KOPT-K1 (cell line): Measurements from ENCODE around the gene ADPRS.

Source experiments
- H3K27ac ChIP-seq: fragments of 200-600 bp; sonication (generic); 2 replicates; pipeline ENCODE4 v1.5.1; 2016; ENCODE audit warnings: antibody characterized with exemption, mild to moderate bottlenecking, low read depth, low read length; ENCODE audit not compliant: poor library complexity, severe bottlenecking
- H3K36me3 ChIP-seq: fragments of 200-600 bp; sonication (generic); 2 replicates; pipeline ENCODE4 v1.5.1; 2017; ENCODE audit warnings: antibody characterized with exemption, mild to moderate bottlenecking, low read length, moderate library complexity; ENCODE audit not compliant: insufficient read depth
- H3K9me3 ChIP-seq: fragments of 200-600 bp; sonication (generic); 2 replicates; pipeline ENCODE4 v1.5.1; 2017; ENCODE audit warnings: antibody characterized with exemption, low read length, mild to moderate bottlenecking; ENCODE audit not compliant: insufficient read depth, poor library complexity, severe bottlenecking

Gene ADPRS

DNA sequence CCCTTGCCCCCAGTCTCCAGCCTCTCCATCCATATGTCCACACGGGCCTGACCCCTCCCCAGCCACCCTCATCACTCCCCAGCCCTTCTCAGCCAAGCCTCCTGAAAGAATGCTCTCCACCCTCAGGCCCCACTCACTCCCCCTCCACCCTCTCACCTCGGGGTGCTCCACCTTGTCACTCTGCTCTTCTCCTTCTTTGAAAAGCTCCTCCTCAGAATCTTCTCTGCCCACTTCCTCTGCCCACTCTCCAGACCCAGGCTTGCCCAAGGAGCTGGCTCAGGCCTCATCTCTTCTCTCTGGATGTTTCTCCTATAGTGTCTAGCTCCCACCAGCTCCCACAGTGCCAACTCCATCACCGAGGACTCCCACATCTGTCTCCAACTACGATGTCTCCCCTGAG is 22.5 kb downstream of the ADPRS start:
- Histone ChIP-seq H3K9me3 (no peaks in the 10 kb centered on the region), H3K27ac (no peak overlapping the region), H3K36me3 (no peaks in the 10 kb centered on the region)

DNA sequence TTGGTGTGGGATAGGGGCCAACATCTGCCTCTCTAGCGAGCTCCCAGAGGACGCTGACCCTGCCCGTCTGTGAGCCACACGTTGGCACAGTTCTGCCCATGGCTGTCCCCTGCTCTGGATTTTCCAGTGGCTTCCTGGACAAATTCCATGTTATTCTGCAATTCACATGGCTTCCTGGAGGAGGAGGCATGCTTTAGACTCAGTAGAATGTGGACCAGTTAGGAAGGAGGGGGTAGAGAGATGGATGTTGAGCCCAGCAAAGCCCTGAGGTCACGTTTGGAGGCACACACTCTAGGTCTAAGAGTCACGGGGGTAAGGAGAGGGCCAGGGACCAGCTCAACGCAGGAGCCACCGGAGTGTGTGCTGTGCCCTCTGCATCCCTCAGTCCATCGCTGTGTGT is 24.1 kb downstream of the ADPRS start:
- Histone ChIP-seq H3K36me3 (no peaks in the 10 kb centered on the region), H3K27ac (no peak overlapping the region), H3K9me3 (no peaks in the 10 kb centered on the region)

DNA sequence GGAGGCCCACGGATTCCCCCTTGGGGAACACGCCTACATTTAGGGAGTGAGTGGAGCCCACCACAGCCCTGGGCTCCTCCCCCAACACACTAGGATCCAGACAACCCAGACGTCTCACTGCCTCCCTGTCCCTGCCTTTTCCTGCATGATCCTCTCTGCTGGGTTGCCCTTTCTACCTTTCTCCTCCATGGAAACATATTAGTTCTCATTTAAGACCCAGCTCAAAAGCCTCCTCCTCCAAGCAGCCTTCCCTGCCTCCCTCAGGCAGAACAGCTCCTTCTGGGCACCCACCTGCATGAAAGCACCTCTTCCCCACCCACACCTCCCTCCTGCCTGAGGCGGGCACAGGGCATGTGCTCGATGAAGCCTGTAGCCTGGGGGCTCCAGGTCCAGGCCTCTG is 25.7 kb downstream of the ADPRS start:
- no peak overlapping the region for H3K27ac ChIP-seq
- H3K36me3 ChIP-seq = no peaks in the 10 kb centered on the region
- no peaks in the 10 kb centered on the region for H3K9me3 ChIP-seq

DNA sequence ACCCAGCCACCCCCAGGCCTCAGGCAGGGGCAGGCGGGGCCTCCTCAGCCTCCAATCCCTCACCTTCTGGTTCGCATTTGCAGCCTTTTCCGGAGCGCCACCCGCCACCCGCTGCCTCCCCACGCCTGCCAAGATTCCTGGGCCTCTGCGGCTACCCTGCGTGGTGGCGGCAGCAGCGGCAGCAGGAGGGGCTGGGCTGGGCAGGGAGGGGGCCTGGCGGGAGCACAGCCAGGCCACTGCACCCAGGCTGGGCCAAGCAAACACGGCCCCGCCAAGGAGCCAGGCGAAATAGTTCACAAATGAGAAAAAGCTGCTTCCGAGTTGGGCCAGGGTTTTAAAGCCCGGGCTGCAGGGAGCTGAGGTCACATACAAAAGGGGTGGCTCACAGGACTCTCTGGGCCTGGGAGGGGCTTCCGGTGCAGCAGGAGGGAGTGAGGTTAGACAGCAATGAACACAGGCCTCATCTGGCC is 26.5 kb downstream of the ADPRS start:
- H3K36me3 ChIP-seq = no peaks in the 10 kb centered on the region
- no peak overlapping the region for H3K27ac ChIP-seq

DNA sequence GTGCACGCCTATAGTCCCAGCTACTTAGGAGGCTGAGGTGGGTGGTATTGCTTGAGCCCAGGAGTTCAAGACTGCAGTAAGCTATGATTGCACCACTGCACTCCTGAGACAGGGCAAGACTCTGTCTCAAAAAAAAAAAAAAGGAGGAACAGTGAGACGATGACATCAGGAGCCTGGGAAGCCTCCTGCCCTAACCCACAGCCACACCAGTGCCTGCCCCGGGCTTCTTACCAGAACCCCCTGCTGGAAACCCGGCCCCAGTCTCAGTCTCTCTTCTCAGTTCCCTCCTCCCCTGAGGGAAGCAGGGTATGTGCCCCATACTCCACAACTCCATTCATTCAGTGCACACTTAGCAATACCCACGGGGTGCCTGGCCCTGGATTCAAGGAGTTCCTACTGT is 27.2 kb downstream of the ADPRS start:
- H3K36me3 ChIP-seq = no peaks in the 10 kb centered on the region
- H3K9me3 ChIP-seq = no peaks in the 10 kb centered on the region
- no peak overlapping the region for H3K27ac ChIP-seq

More for the DNA sequence above, 26.5 kb downstream of the ADPRS start:
- no peaks in the 10 kb centered on the region for H3K9me3 ChIP-seq

DNA sequence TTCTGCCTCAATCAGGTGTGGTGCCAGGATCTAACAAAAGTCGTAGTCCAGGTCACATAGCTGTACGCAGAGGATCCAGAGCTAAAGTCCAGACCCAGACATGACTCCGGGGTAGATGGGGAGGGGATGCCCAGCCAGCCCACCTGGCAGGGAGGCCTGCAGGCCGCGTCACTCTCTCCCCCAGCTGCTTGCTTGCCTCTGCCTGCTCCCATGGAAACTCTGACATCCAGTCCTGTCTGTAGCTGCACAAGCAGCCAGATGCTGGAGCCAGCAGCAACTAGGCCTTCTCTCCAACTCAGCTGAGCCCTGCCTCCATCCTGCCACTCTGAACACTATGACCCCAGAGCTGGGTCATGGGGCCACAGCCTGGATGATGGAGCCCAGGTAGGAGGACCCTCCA is 28.2 kb downstream of the ADPRS start:
- Histone ChIP-seq H3K27ac (no peak overlapping the region), H3K36me3 (no peaks in the 10 kb centered on the region), H3K9me3 (no peaks in the 10 kb centered on the region)

DNA sequence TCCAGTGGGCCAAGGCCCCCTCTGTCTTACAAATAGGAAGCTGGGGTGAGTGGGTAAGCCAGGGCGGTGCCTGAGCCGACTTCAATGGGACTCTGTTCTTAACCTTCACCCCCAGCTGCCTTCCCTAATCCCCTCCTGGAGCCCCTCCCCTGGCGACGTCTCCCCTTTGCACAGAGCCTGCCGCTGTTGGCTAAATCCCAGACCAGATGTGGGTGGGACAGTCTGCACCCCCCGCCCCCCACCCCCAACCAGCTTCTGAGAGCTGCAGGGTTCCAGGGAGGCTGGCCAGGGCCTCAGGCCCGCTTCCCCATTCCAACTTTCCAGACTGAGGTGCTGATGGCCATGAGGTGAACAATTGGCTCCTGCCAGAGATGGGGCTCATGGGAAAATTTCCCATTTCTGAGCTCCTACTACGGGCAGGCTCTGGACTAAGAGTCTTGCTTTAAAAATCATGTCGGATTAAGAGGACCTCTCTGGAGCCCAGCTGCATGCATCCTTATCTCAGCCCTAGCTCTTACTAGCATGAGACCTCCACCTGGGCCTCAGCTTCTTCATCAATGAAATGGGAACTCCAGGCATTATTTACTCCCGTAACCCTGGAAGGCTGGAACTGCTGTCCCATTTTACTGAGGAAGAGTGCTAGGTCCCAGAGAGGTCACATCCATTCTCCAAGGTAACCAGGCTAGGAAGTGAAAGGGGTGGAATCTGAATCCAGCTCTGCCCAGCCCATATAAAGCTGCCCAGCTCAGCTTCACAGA is 29.9 kb downstream of the ADPRS start:
- Histone ChIP-seq H3K27ac (no peak overlapping the region), H3K36me3 (no peaks in the 10 kb centered on the region), H3K9me3 (no peaks in the 10 kb centered on the region)

DNA sequence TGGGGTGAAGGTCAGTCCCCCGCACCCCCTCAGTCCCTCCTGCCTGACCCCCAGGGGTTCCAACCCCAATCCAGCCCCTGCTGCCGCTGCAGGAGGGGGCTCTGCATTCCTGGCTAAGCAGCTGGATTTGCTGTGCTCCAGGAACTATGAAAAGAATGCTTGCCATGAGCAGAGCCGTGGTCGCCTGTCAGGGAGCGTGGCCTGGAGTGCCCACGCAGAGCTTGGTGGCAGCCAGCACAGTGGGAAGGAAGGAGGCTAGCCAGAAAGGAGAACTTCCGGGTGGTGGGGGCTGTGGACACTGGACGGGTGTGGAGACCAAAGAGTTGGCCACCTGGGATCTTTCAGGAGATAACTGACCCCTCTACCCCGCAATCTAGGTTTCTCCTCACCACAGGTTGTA is 30.8 kb downstream of the ADPRS start:
- H3K36me3 ChIP-seq = no peaks in the 10 kb centered on the region
- no peaks in the 10 kb centered on the region for H3K9me3 ChIP-seq
- H3K27ac ChIP-seq = no peak overlapping the region

DNA sequence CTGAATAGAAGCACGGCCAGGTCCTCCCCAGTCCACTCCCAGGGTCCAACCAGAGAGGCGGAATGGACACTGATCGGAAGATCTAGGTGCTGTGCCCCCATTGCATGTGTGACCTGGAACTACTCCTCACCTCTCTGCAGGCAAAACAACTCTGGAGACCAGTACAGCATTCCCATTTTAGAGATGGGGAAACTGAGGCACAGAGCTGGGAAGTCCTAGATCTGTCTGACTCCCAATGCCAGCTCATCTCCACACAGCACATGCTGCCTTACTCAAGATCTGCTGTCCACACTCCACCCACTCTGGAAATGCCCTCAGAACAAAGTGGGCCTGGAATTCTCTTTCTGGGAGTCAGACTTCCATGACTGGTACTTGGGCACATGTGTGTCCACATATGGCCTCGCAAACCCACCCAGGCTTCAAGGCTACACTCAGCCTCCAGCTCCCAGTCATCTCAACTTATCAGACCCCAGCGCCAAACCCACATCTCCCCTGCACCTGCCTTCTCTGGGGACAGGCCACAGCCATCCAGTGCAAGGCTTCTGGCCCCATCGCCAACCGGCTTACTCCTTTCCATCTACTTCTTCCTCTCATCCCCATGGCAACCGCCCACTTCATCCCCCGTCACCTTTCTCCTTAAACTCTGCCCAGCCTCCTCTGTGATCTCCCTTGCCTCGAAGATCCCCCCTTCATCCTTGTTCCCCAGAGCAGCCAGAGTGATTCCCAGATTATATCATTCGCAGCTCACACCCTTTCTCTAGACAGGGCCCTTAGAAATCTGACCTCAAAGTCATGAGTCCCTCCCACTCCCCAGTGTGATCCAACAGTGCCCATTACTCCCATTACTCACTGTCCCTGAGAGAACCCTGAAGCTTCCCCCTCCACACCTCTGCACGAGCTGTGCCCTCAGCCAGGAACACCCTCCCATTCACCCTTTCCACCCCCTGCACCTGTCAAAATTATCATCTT is 33.7 kb downstream of the ADPRS start:
- Histone ChIP-seq H3K27ac (no peak overlapping the region), H3K36me3 (no peaks in the 10 kb centered on the region), H3K9me3 (no peaks in the 10 kb centered on the region)

DNA sequence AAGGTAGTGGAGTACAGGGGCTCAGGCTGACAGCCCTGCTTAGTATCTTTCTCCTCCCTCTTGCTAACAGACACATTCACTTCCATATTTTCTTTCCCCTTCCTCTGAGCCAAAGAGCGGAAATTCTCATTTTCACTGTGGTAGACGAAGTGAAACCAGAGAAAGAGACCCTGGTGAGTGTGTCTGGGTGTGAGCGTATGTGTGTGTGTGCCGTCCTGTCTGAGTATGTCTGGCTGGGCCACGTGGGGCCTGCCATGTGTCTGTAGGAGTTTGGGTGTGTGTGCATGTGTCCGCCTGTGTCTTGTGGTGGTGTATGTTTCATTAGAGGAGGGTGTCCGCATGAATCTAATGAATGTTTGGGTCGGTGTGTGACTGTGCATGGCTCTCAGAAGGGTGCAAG is 34.7 kb downstream of the ADPRS start:
- no peaks in the 10 kb centered on the region for H3K9me3 ChIP-seq
- H3K36me3 ChIP-seq = no peaks in the 10 kb centered on the region
- H3K27ac ChIP-seq = no peak overlapping the region

DNA sequence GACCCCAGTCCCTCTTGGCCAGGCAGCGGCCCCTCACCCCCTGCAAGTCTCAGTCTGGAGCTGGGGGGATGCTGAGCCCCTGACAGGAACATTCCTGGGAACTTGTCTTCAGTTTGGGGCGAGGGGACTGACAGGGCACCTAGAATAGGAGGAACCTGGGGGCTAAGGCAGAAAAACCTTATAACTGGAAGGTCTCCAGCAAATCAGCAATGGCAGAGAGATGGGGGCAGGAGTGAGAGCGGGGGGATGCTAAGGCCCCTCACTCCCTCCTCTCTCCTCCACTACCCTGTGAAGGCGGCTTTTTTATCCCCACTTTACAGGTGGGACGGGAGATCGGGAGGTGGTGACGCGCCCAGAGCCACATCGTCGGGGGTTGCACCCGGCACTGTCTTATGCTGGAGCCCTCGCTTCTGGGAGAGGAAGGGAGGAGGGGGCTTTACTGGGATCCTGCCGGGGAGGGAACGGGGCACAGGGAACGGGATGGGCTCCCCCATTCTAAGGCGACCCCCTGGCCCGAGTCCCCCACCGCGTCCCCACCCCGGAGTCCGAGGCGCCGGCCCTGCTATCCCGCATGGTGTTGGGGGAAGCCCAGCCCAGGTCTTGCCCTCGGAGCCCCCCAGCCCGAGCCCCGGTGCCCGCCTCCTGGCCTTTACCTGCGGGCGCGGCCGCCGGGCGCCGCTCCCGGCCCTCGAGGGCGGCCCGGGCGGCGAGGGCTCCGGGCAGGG is 35.9 kb downstream of the ADPRS start:
- no peak overlapping the region for H3K27ac ChIP-seq
- H3K9me3 ChIP-seq = no peaks in the 10 kb centered on the region
- H3K36me3 ChIP-seq = no peaks in the 10 kb centered on the region

DNA sequence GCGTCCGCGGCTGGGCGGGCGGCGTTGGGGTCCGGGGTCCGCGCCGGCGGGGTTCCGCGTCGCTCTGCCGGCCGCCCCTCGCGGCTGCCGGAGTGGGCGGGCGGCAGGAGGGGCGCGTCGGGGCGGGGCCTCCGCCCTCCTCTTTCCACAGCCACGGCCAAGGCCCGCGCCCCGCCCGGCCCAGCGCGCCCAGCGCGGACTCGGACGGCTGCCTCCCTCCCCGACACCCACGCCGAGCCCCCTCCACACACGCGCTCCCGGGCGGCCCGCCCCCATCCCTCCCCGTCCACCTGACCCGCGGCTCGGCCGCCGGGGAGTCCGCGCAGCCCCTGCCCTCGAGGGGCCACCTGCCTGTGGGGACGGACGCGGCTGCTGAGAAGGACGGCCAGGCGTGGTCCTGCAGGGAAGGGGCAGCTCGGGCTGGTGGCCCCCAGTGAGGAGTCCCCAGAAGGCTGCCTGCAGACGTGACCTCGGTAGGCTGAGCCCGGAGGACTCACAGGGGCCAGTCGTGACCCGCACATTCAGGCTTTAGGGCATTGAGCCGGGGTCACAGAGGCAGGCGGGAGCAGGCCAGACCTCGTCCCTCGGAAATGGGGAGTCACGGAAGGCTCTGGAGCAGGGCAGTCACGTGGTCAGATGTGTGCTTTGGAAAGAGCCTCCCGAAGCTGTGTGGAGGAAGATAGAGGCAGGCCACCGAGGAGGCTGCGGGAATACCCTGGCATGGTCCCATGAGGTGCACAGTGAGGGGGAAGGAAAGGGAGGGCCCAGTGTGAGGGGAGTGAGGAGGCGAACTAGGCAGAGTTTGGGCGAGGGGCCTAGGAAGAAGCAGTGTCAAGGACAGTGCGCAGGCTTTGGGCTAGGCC is 36.7 kb downstream of the ADPRS start, which contains the start of gene COL8A2:
Gene COL8A2 (minus strand): TSS at position 94 of the 863 bp plus-strand sequence. CDS start 24,980 bp downstream, outside the sequence.
- Histone ChIP-seq H3K9me3 (no peaks in the 10 kb centered on the region), H3K27ac (no peak within 1 kb of the TSS), H3K36me3 (no peaks in the 10 kb centered on the region)

DNA sequence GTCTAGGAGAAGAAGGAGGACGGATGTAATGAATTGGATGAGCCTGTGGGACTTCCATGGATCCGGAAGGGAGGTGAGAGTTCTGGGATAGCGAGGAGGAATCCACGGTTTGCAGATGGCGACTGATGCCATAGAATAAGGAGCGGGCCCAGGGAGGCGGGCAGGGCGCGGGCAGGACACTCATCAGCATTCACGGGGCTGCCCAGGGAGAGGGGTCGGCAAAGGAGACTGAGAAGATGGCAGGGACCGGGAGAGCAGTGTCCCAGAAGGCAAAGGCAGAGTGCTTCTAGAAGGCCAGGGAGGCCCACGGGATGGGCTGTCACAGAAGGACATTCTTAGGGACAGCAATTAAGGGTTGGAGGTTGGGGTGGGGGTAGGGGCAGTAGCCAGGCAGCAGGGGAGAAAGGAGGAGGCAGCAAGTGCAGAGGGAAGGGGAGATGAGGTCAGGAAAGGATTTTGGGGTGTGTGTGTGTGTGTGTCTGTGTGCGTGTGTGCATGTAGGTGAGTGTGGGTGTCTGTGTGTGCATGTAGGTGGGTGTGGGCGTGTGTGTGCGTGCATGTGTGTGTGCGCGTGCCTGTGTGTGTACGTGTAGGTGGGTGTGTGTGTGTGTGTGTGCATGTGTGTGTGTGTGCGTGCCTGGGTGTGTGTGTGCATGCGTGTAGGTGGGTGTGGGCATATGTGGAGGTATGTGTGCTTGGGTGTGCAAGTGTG is 37.5 kb downstream of the ADPRS start:
- no peak overlapping the region for H3K27ac ChIP-seq
- no peaks in the 10 kb centered on the region for H3K9me3 ChIP-seq
- H3K36me3 ChIP-seq = no peaks in the 10 kb centered on the region
